Measurements from ENCODE around the gene C10orf143. TPM values are rescaled to one million over a fixed set of nuclear protein-coding genes. Genes with fewer than 3 reads are reported as not detected.

C10orf143 gene
- total RNA-seq: 2.1 TPM

GRCh38 chr10:130110246-130111112 is at the start of gene C10orf143:
Gene C10orf143, minus strand, starts transcription at chr10:130110830. Its CDS starts 58 bp downstream, at chr10:130110772.

GRCh38 chr10:130136226-130137089 is 25.8 kb upstream of the C10orf143 start, which contains the start of gene GLRX3:
Gene GLRX3, plus strand, starts transcription at chr10:130136391. Its CDS starts 30 bp downstream, at chr10:130136421.

Other genes with a start within 250 kb of the C10orf143 start
- gene EBF3, start 146.6 kb downstream of the C10orf143 start, total RNA-seq: 12.2 TPM
- 35.6 TPM for gene GLRX3, start 25.6 kb upstream of the C10orf143 start, total RNA-seq